SKM-1 treated with dmso at 0.1 percent for 144 hours (cell line): ENCODE data around the gene TCOF1.
"Not testable (repeated sequence)": the region's sequence is repeated elsewhere in the genome, so short reads cannot be mapped to it uniquely, and the experiment has no call there.

Experiments
- DNase-seq: peaks from one replicate; lab custom pipeline; 2025; ENCODE audit not compliant: unreplicated experiment; lab: John Stamatoyannopoulos, UW

The TCOF1 gene

GRCh38 chr5:150422075-150422474 lies 64.6 kb downstream of the TCOF1 start:
- no peak for DNase-seq

- no peak for DNase-seq
These were observed 65.3 kb downstream of the TCOF1 start for GRCh38 chr5:150422758-150423157.

GRCh38 chr5:150426165-150426564 lies 68.7 kb downstream of the TCOF1 start:
- not testable (repeated sequence) for DNase-seq

GRCh38 chr5:150428106-150428876 lies 70.8 kb downstream of the TCOF1 start:
- DNase-seq = no peak

- DNase-seq = no peak
These were observed 71.5 kb downstream of the TCOF1 start for GRCh38 chr5:150428978-150429377.

GRCh38 chr5:150429410-150429873 lies 71.9 kb downstream of the TCOF1 start:
- DNase-seq = no peak

GRCh38 chr5:150431048-150431447 lies 73.6 kb downstream of the TCOF1 start:
- no peak for DNase-seq

- DNase-seq = no peak
These were observed 74.1 kb downstream of the TCOF1 start for GRCh38 chr5:150431574-150431973.

- no peak for DNase-seq
These were observed 77.0 kb downstream of the TCOF1 start for GRCh38 chr5:150434464-150434863.

- DNase-seq = peak; percentile 89
These were observed 78.7 kb downstream of the TCOF1 start for GRCh38 chr5:150436141-150436680.

GRCh38 chr5:150438873-150439546 lies 81.5 kb downstream of the TCOF1 start:
- DNase-seq = no peak

- DNase-seq = no peak
These were observed 83.7 kb downstream of the TCOF1 start for GRCh38 chr5:150440948-150441812.

GRCh38 chr5:150441813-150442698 lies 84.6 kb downstream of the TCOF1 start:
- DNase-seq = no peak

- no peak for DNase-seq
These were observed 85.2 kb downstream of the TCOF1 start for GRCh38 chr5:150442699-150443080.

GRCh38 chr5:150443242-150444075 lies 86.0 kb downstream of the TCOF1 start:
- no peak for DNase-seq

GRCh38 chr5:150444770-150445169 lies 87.3 kb downstream of the TCOF1 start:
- DNase-seq = no peak

GRCh38 chr5:150446088-150446487 lies 88.6 kb downstream of the TCOF1 start:
- DNase-seq = no peak

GRCh38 chr5:150446583-150446982 lies 89.1 kb downstream of the TCOF1 start:
- DNase-seq = no peak

GRCh38 chr5:150447188-150447587 lies 89.7 kb downstream of the TCOF1 start:
- no peak for DNase-seq
